Trophoblast cell (in vitro differentiated cells and primary cell): ENCODE measurements around the gene AMBRA1.

ENCODE experiments used
- DNase-seq, 2 donors: peaks; one replicate each; pipeline ENCODE4 v3.0.0-alpha.2; 2016
- H2AFZ ChIP-seq: 2 replicates; pipeline ENCODE4 v1.6.1; 2013; ENCODE audit warnings: low read length, moderate library complexity, mild to moderate bottlenecking; ENCODE audit not compliant: insufficient read depth, poor library complexity
- H2AK5ac ChIP-seq: 2 replicates; pipeline ENCODE4 v1.6.1; 2013; ENCODE audit warnings: mild to moderate bottlenecking, low read length
- H2BK120ac ChIP-seq: 2 replicates; pipeline ENCODE4 v1.6.1; 2013; ENCODE audit warnings: low read length, mild to moderate bottlenecking, moderate library complexity; ENCODE audit not compliant: insufficient read depth, poor library complexity
- H2BK12ac ChIP-seq: 2 replicates; pipeline ENCODE4 v1.6.1; 2013; ENCODE audit warnings: mild to moderate bottlenecking, low read length, moderate library complexity
- H2BK5ac ChIP-seq: 2 replicates; pipeline ENCODE4 v1.6.1; 2013; ENCODE audit warnings: low read length, low read depth, moderate library complexity, mild to moderate bottlenecking; ENCODE audit not compliant: poor library complexity
- H3K14ac ChIP-seq: 2 replicates; pipeline ENCODE4 v1.6.1; 2013; ENCODE audit warnings: mild to moderate bottlenecking, low read length
- H3K18ac ChIP-seq: 2 replicates; pipeline ENCODE4 v1.6.1; 2013; ENCODE audit warnings: mild to moderate bottlenecking, low read length
- H3K23ac ChIP-seq: 2 replicates; pipeline ENCODE4 v1.6.1; 2013; ENCODE audit warnings: low read length
- H3K27ac ChIP-seq: 2 replicates; pipeline ENCODE4 v1.5.1; 2013; ENCODE audit warnings: low read depth, mild to moderate bottlenecking, inconsistent platforms, low read length, moderate library complexity
- H3K27me3 ChIP-seq: 2 replicates; pipeline ENCODE4 v1.6.1; 2013; ENCODE audit warnings: inconsistent platforms, mild to moderate bottlenecking, low read length, moderate library complexity; ENCODE audit not compliant: insufficient read depth
- H3K36me3 ChIP-seq, 2 experiments: 1 replicate in 1 of 2; 2 replicates in 1 of 2; pipeline ENCODE4 v1.6.1; 2013; ENCODE audit warnings: low read length in 2 of 2, mild to moderate bottlenecking in 2 of 2, moderate library complexity in 1 of 2; ENCODE audit not compliant: insufficient read depth in 2 of 2, control insufficient read depth in 1 of 2
- H3K4ac ChIP-seq: 2 replicates; pipeline ENCODE4 v1.6.1; 2013; ENCODE audit warnings: low read depth, mild to moderate bottlenecking, low read length, moderate library complexity
- H3K4me1 ChIP-seq, 2 experiments: 1 replicate in 1 of 2; 2 replicates in 1 of 2; pipeline ENCODE4 v1.6.1; 2013; ENCODE audit warnings: low read length in 2 of 2, mild to moderate bottlenecking in 2 of 2, moderate library complexity in 1 of 2; ENCODE audit not compliant: insufficient read depth in 2 of 2, control insufficient read depth in 1 of 2
- H3K4me2 ChIP-seq: 2 replicates; pipeline ENCODE4 v1.6.1; 2013; ENCODE audit warnings: inconsistent platforms, mild to moderate bottlenecking, low read length, moderate library complexity
- H3K4me3 ChIP-seq: 2 replicates; pipeline ENCODE4 v1.5.1; 2013; ENCODE audit warnings: mild to moderate bottlenecking, low read depth, low read length, inconsistent platforms
- H3K79me1 ChIP-seq: one replicate; pipeline ENCODE4 v1.6.1; 2013; ENCODE audit warnings: low read length
- H3K79me2 ChIP-seq: 2 replicates; pipeline ENCODE4 v1.6.1; 2013; ENCODE audit warnings: low read length, mild to moderate bottlenecking; ENCODE audit not compliant: control insufficient read depth, insufficient read depth, poor library complexity
- H3K9ac ChIP-seq: 2 replicates; pipeline ENCODE4 v1.6.1; 2013; ENCODE audit warnings: mild to moderate bottlenecking, low read length
- H3K9me3 ChIP-seq: 2 replicates; pipeline ENCODE4 v1.6.1; 2013; ENCODE audit warnings: low read depth, mild to moderate bottlenecking, control low read depth, inconsistent platforms, low read length; ENCODE audit not compliant: insufficient read depth
- H4K12ac ChIP-seq: 2 replicates; pipeline ENCODE4 v1.6.1; 2013; ENCODE audit warnings: low read depth, mild to moderate bottlenecking, low read length, moderate library complexity
- H4K8ac ChIP-seq: 2 replicates; pipeline ENCODE4 v1.6.1; 2013; ENCODE audit warnings: low read depth, mild to moderate bottlenecking, low read length, moderate library complexity
- H4K91ac ChIP-seq: one replicate; pipeline ENCODE4 v1.6.1; 2013; ENCODE audit warnings: low read depth, mild to moderate bottlenecking, low read length, moderate library complexity
- WGBS: extraction: QIAGEN DNeasy Blood & Tissue Kit; methylation state at CpG from one replicate; pipeline ENCODE4 v1.1.7; 2013; ENCODE audit warnings: missing lambda C conversion rate; ENCODE audit not compliant: insufficient read length, insufficient coverage; ENCODE audit errors: extremely low coverage; 5-methylcytosine and 5-hydroxymethylcytosine counted together

Gene AMBRA1

DNA sequence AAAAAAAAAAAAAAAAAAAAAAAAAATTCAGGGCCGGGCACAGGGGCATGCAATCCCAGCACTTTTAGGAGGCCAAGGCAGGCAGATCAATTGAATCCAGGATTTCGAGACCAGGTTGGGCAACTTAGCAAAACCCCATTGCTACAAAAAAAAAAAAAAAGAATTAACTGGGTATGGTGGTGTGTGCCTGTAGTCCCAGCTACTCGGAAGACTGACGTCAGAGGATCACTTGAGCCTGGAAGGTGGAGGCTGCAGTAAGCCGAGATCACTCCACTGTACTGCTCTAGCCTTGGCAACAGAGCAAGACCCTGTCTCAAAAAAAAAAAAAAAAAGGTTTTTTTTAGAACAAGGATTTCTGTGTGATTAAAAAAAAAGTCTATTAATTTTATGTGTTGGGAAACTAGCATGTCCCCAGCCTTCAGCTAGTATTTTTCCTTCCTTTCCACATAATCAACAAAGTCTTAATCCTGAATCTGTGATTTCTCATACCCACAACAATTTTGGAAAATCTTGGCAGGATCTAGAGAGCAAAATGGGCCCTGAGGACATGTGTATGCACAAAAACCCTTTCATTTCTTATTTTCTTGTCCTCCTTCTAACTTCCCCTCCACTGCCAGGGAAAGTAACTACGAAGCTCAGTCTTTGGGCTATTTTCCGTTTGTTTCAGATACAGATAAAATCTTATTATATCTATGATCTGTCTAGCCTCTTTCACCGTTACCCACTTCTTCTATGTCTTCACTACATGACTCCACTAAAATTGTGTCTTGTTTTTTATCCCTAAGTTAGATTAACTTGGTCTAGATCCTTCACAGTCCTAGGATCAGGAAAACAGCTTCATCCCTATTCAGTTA, 5.7 kb upstream of the AMBRA1 start:
- no peak overlapping the region for H3K14ac ChIP-seq
- no peak for DNase-seq
- no peak overlapping the region for H3K23ac ChIP-seq
- no peak overlapping the region for H3K4ac ChIP-seq
- H3K18ac ChIP-seq: no peak overlapping the region
- no peaks in the 10 kb centered on the region for H3K36me3 ChIP-seq
- no peak overlapping the region for H2BK5ac ChIP-seq
- H2BK12ac ChIP-seq: no peak overlapping the region
- no CpG with 5 or more reads among the region's 8 CpGs for WGBS
- no peak overlapping the region for H3K9ac ChIP-seq
- no peak overlapping the region for H4K91ac ChIP-seq
- no peaks in the 10 kb centered on the region for H3K79me2 ChIP-seq
- H3K79me1 ChIP-seq: no peaks in the 10 kb centered on the region
- no peaks in the 10 kb centered on the region for H3K4me1 ChIP-seq
- no peak overlapping the region for H3K4me3 ChIP-seq
- no peak overlapping the region for H3K27ac ChIP-seq
- H3K27me3 ChIP-seq: no peaks in the 10 kb centered on the region
- no peak overlapping the region for H4K12ac ChIP-seq
- H2AK5ac ChIP-seq: no peak overlapping the region
- H2AFZ ChIP-seq: no peak overlapping the region
- no peak overlapping the region for H2BK120ac ChIP-seq
- no peaks in the 10 kb centered on the region for H3K9me3 ChIP-seq
- no peak overlapping the region for H4K8ac ChIP-seq
- no peak overlapping the region for H3K4me2 ChIP-seq

DNA sequence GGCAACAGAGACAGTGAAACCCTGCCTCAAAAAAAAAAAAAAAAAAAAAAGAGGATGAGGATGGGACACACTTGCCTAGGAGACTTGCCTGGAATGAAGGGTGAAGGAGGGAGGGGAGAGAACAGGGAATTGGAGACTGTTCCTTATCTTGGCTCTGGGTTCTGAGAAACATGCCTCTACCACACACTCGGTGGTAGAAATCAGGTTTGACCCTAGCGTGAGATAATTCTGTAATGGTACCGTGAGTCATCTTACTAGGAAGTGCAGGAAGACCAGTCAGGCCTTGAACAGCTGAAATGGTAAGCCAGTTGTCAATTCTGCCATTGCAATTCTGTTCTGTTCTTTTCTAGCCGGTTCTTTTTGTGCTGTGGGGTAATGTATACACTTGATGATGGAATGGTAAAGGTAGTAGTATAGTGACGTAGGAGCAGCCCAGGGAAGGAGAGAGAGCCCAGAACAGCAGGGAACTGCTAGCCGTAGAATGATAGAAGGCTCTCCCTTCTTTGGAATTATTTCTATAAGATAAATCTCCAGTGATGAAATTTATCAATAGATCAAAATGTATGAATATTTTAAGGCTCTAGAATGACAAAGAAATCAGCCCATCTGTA, 3.9 kb upstream of the AMBRA1 start:
- Histone ChIP-seq H3K9me3 (no peaks in the 10 kb centered on the region), H2BK120ac (no peak overlapping the region), H2AFZ (no peak overlapping the region), H3K14ac (no peak overlapping the region), H3K4me3 (no peak overlapping the region), H3K4me2 (no peak overlapping the region), H3K27me3 (no peaks in the 10 kb centered on the region), H4K12ac (no peak overlapping the region), H3K4me1 (no peaks in the 10 kb centered on the region), H2BK12ac (no peak overlapping the region), H3K9ac (no peak overlapping the region), H3K79me1 (peaks cover 4% of the 10 kb centered on the region), H3K18ac (no peak overlapping the region), H4K91ac (no peak overlapping the region), H3K27ac (no peak overlapping the region), H3K4ac (no peak overlapping the region), H3K79me2 (peaks cover 7% of the 10 kb centered on the region), H2AK5ac (no peak overlapping the region), H4K8ac (no peak overlapping the region), H2BK5ac (no peak overlapping the region), H3K23ac (no peak overlapping the region), H3K36me3 (no peaks in the 10 kb centered on the region)
- DNase-seq: peak in 1 of 2 donors; percentile 30
- WGBS: no CpG with 5 or more reads among the region's 6 CpGs

DNA sequence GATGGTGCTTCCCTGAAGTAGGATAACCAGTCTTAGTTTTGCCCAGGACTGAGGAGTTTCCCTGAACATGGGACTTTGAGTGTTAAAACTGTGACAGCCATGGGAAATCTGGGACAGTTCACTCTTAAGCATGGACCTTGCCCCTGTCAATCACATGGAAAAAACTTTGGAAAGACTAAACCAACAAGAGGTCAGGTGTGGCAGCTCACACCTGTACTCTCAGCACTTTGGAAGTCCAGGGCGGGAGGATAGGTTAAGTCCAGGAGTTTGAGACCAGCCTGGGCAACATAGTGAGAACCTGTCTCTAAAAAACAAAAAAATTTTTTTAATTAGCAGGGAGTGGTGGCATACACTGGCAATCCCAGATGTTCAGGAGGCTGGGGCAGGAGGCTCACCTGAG, 3.3 kb upstream of the AMBRA1 start:
- H3K23ac ChIP-seq: no peak overlapping the region
- H3K27ac ChIP-seq: no peak overlapping the region

DNA sequence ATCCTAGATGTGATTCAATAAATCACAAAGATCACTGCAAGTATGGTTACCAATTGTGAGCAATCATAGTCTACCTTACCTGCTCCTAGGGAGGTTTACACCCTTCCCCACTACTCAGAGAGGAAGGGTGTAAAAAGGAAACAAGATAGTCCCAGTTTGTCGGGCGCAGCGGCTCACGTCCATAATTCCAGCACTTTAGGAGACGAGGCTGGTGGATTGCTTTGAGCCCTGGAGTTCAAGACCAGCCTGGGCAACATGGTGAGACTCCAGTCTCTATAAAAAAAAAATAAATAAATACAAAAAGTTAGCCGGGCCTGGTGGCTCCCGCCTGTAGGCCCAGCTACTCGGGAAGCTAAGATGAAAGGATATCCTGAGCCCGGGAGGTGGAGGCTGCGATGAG, 962 bp upstream of the AMBRA1 start:
- Histone ChIP-seq H3K23ac (no peak overlapping the region), H3K14ac (no peak overlapping the region), H3K9ac (no peak overlapping the region), H3K18ac (no peak overlapping the region), H3K4ac (no peak overlapping the region), H2AK5ac (no peak overlapping the region), H3K79me2 (peaks cover 12% of the 10 kb centered on the region), H3K4me3 (no peak overlapping the region), H4K8ac (peak overlapping the region; percentile 57), H3K4me1 (peaks cover 0 to 3% of the 10 kb centered on the region in 2 experiments), H2AFZ (no peak overlapping the region), H3K27me3 (no peaks in the 10 kb centered on the region), H3K36me3 (no peaks in the 10 kb centered on the region), H3K4me2 (no peak overlapping the region), H3K79me1 (peaks cover 4% of the 10 kb centered on the region), H4K91ac (no peak overlapping the region), H4K12ac (peak overlapping the region; percentile 40), H3K9me3 (no peaks in the 10 kb centered on the region), H2BK5ac (no peak overlapping the region), H2BK120ac (no peak overlapping the region), H3K27ac (no peak overlapping the region), H2BK12ac (no peak overlapping the region)
- no CpG with 5 or more reads among the region's 10 CpGs for WGBS
- DNase-seq: no peak

More for the DNA sequence above, 3.3 kb upstream of the AMBRA1 start:
- H3K79me2 ChIP-seq: peaks cover 10% of the 10 kb centered on the region
- no peak overlapping the region for H2AK5ac ChIP-seq
- H3K9me3 ChIP-seq: no peaks in the 10 kb centered on the region
- H4K91ac ChIP-seq: no peak overlapping the region
- H2AFZ ChIP-seq: no peak overlapping the region
- H3K4me2 ChIP-seq: no peak overlapping the region
- H2BK12ac ChIP-seq: no peak overlapping the region
- no peak overlapping the region for H2BK120ac ChIP-seq
- H3K4me3 ChIP-seq: no peak overlapping the region
- H4K8ac ChIP-seq: no peak overlapping the region
- H3K9ac ChIP-seq: no peak overlapping the region
- no peaks in the 10 kb centered on the region for H3K36me3 ChIP-seq
- no peak overlapping the region for H3K18ac ChIP-seq
- no peak overlapping the region for H3K4ac ChIP-seq
- no peak for DNase-seq
- H4K12ac ChIP-seq: no peak overlapping the region
- no peaks in the 10 kb centered on the region for H3K27me3 ChIP-seq
- no peak overlapping the region for H3K14ac ChIP-seq
- H3K4me1 ChIP-seq: peaks cover 0 to 3% of the 10 kb centered on the region in 2 experiments
- H2BK5ac ChIP-seq: no peak overlapping the region
- peaks cover 4% of the 10 kb centered on the region for H3K79me1 ChIP-seq
- WGBS: no CpG with 5 or more reads among the region's 1 CpG
